ENCODE measurements around the gene CA12.
"Not testable (repeated sequence)": the region's sequence is repeated elsewhere in the genome, so short reads cannot be mapped to it uniquely, and the experiment has no call there.

The CA12 gene

GRCh38 chr15:63421433-63421832 is 39.8 kb upstream of the CA12 start:
- Histone ChIP-seq H3K9me3 (ENCODE audit: severe bottlenecking) (peaks cover 2% of the 10 kb centered on the region), H3K27ac (no peak overlapping the region), H3K4me3 (ENCODE audit: low read depth, low read length) (no peak overlapping the region)

GRCh38 chr15:63420333-63420747 is 38.7 kb upstream of the CA12 start:
- DNase-seq, result no peak
- Histone ChIP-seq H3K36me3 (no peaks in the 10 kb centered on the region), H3K27ac (no peak overlapping the region), H3K27me3 (ENCODE audit: insufficient read depth, low read depth, severe bottlenecking) (no peaks in the 10 kb centered on the region), H3K4me3 (ENCODE audit: low read depth, low read length) (no peak overlapping the region), H3K9me3 (ENCODE audit: severe bottlenecking) (no peaks in the 10 kb centered on the region)
- TF ChIP-seq, protein P1, sequence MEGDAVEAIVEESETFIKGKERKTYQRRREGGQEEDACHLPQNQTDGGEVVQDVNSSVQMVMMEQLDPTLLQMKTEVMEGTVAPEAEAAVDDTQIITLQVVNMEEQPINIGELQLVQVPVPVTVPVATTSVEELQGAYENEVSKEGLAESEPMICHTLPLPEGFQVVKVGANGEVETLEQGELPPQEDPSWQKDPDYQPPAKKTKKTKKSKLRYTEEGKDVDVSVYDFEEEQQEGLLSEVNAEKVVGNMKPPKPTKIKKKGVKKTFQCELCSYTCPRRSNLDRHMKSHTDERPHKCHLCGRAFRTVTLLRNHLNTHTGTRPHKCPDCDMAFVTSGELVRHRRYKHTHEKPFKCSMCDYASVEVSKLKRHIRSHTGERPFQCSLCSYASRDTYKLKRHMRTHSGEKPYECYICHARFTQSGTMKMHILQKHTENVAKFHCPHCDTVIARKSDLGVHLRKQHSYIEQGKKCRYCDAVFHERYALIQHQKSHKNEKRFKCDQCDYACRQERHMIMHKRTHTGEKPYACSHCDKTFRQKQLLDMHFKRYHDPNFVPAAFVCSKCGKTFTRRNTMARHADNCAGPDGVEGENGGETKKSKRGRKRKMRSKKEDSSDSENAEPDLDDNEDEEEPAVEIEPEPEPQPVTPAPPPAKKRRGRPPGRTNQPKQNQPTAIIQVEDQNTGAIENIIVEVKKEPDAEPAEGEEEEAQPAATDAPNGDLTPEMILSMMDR (IDR thresholded peaks at IDR 0.05; ENCODE audit: low read depth, low read length), result no peak

More at GRCh38 chr15:63421433-63421832, 39.8 kb upstream of the CA12 start:
- Histone ChIP-seq H3K36me3 (no peaks in the 10 kb centered on the region), H3K27me3 (ENCODE audit: insufficient read depth, low read depth, severe bottlenecking) (no peaks in the 10 kb centered on the region)
- DNase-seq, result no peak
- TF ChIP-seq, protein P1 (IDR thresholded peaks at IDR 0.05; ENCODE audit: low read depth, low read length), result no peak

DNA sequence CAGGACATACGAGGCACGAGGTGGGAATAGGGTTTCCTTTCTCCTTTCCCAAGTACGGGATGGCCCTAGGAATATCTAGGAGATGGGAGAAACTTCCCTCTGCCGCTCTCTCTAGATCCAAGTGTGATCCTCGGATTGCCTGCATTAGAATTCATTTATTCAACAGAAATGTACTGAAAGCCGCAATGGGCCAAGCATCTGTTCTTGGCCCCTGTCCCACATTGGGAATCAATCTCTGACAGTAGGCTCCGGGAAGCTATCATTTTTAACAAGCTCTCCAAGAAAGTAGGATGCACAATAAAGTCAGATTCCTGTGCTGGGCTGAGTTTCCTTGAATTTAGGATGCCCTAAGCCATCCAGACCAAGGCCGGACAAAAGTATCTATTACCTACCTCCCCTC is 37.2 kb upstream of the CA12 start:
- no peaks in the 10 kb centered on the region for H3K27me3 ChIP-seq (ENCODE audit: insufficient read depth, low read depth, severe bottlenecking)
- no peak for DNase-seq
- H3K27ac ChIP-seq, result no peak overlapping the region
- no peaks in the 10 kb centered on the region for H3K36me3 ChIP-seq
- H3K9me3 ChIP-seq (ENCODE audit: severe bottlenecking), result no peaks in the 10 kb centered on the region
- TF ChIP-seq, protein P1 (IDR thresholded peaks at IDR 0.05; ENCODE audit: low read depth, low read length), result no peak
- no peak overlapping the region for H3K4me3 ChIP-seq (ENCODE audit: low read depth, low read length)

GRCh38 chr15:63417721-63418120 is 36.1 kb upstream of the CA12 start:
- Histone ChIP-seq H3K4me3 (ENCODE audit: low read depth, low read length) (no peak overlapping the region), H3K36me3 (no peaks in the 10 kb centered on the region), H3K27me3 (ENCODE audit: insufficient read depth, low read depth, severe bottlenecking) (no peaks in the 10 kb centered on the region), H3K9me3 (ENCODE audit: severe bottlenecking) (no peaks in the 10 kb centered on the region), H3K27ac (no peak overlapping the region)
- TF ChIP-seq, protein P1 (IDR thresholded peaks at IDR 0.05; ENCODE audit: low read depth, low read length), result no peak
- DNase-seq, result no peak

DNA sequence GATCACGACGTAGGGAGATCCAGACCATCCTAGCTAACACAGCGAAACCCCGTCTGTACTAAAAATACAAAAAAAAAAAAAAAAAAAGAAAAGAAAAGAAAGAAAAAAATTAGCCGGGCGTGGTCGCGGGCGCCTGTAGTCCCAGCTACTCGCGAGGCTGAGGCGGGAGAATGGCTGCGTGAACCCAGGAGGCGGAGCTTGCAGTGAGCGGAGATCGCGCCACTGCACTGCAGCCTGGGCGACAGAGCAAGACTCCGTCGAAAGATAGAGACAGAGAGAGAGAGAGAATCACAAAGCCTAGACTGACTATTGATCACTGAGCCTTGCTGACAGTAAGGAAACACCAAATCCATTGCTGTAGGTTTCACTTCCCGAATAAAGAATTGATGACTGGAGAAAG is 35.6 kb upstream of the CA12 start:
- not testable (repeated sequence) for H3K27ac ChIP-seq; H3K36me3 ChIP-seq; H3K4me3 ChIP-seq (ENCODE audit: low read depth, low read length); H3K27me3 ChIP-seq (ENCODE audit: insufficient read depth, low read depth, severe bottlenecking); H3K9me3 ChIP-seq (ENCODE audit: severe bottlenecking); DNase-seq

DNA sequence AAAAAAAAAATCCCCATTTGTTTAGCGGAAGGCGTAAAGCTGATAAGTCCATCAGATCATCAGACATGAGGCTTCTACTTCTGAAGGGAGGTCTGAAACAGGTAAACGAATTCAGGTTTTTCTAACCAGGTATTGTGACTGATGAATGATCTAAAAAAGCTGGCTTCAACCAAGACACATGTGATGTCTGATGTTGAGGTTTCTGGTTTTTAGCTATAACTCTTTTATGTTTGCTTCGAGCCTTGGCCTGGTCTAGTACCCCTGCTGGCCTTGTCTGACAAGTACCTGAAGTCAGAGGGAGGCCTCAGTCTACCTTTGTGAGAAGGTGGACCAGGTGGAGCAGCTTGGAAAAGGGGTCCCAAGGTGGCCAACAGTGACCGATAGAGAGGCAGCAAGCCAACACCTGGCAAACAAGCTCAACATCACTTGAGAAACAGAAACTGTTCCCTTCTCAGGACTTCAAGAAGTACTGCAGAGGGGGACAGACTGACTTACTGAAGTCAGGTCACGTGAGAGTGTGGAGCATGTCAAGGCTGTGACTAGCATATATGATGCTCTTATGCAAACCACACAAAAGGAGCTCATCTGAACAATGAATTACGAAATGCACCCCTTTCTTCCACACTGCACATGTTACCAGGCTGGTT is 33.0 kb upstream of the CA12 start:
- Histone ChIP-seq H3K36me3 (no peaks in the 10 kb centered on the region), H3K4me3 (ENCODE audit: low read depth, low read length) (no peak overlapping the region), H3K27me3 (ENCODE audit: insufficient read depth, low read depth, severe bottlenecking) (no peaks in the 10 kb centered on the region), H3K9me3 (ENCODE audit: severe bottlenecking) (no peaks in the 10 kb centered on the region), H3K27ac (no peak overlapping the region)
- no peak for DNase-seq
- TF ChIP-seq, protein P1 (IDR thresholded peaks at IDR 0.05; ENCODE audit: low read depth, low read length), result no peak
